Measurements from ENCODE around the gene ZNF490.

GRCh38 chr19:12647490-12648071, 37.0 kb upstream of the ZNF490 start:
- TF ChIP-seq CTCF (IDR thresholded peaks at IDR 0.05) (no peak), EZH2 (IDR thresholded peaks at IDR 0.05; ENCODE audit: borderline replicate concordance, insufficient read depth, low read depth, low read length, poor library complexity, severe bottlenecking) (no peak)

All from B cell (primary cell).